D341Med (cell line): Measurements from ENCODE around the gene IL24.

Source experiments
- DNase-seq: peaks from one replicate; pipeline ENCODE4 v3.0.0; 2012; ENCODE audit warnings: low spot score

Gene IL24

DNA sequence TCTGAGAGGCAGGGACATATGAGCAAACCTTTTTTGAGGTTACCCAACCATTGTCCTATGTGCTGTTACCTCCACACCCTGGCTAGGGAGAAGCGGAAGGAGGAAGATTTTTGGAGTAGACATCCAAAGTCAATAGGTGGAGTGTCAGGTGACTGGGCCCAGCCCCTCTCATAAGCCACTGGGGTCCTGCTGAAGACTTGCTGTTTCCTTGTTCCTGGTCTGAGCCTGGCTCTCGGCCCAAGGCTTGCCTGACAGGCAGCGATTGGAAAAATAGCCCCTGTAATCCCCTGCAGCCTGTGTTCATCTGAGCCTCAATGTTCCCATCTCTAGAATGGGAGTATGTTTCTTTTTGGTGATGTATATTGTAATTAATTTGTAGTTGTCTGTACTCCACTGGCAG is 55.9 kb downstream of the IL24 start:
- DNase-seq: no peak

DNA sequence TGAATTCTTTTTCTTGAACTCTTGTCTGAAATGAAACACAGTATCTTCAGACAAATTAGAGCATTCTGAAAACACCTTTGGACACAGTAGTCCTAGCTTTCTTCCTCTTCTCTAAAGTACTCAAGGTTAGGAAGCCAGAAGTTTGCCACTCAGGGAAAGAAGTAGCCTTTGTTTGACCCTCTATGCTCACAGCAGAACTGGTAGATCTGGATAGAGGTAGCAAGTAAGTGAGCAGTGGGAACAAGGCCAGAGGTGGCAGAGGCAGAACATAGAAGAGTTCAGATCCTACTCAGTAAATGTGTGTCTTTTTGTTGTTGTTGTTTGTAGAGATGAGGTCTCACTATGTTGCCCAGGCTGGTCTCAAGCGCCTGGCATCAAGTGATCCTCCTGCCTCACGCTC is 56.4 kb downstream of the IL24 start:
- no peak for DNase-seq
